NK-92 treated with Interleukin-12 subunit alpha and Interleukin-12 subunit beta, amount 100 ng/mL, for 24 hours (cell line): ENCODE data around the gene NUDC.
"Not testable (repeated sequence)": the region's sequence is repeated elsewhere in the genome, so short reads cannot be mapped to it uniquely, and the experiment has no call there.

ENCODE experiments used
- DNase-seq: peaks from one replicate; lab custom pipeline; 2025; lab: John Stamatoyannopoulos, UW

NUDC gene

DNA sequence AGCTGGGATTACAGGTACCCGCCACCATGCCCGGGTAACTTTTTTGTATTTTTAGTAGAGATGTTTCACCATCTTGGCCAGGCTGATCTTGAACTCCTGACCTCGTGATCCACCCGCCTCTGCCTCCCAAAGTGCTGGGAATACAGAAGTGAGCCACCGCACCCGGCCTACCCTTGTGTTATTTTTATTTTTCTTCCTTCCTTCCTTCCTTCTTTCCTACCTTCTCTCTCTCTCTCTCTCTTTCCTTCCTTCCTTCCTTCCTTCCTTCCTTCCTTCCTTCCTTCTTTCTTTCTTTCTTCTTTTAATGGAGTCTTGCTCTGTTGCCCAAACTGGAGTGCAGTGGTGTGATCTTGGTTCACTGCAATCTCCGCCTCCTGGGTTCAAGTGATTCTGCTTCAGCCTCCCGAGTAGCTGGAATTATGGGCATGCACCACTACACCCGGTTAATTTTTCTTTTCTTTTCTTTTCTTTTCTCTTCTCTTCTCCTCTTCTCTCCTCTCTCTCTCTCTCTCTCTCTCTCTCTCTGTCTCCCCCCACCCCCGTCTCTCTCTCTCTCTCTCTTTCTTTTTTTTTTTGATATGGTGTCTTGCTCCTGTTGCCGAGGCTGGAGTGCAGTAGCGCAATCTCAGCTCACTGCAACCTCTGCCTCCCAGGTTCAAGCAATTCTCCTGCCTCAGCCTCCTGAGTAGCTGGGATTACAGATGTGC is 68.0 kb downstream of the NUDC start:
- not testable (repeated sequence) for DNase-seq

GRCh38 chr1:26991310-26992116 is 70.0 kb downstream of the NUDC start:
- DNase-seq: no peak

DNA sequence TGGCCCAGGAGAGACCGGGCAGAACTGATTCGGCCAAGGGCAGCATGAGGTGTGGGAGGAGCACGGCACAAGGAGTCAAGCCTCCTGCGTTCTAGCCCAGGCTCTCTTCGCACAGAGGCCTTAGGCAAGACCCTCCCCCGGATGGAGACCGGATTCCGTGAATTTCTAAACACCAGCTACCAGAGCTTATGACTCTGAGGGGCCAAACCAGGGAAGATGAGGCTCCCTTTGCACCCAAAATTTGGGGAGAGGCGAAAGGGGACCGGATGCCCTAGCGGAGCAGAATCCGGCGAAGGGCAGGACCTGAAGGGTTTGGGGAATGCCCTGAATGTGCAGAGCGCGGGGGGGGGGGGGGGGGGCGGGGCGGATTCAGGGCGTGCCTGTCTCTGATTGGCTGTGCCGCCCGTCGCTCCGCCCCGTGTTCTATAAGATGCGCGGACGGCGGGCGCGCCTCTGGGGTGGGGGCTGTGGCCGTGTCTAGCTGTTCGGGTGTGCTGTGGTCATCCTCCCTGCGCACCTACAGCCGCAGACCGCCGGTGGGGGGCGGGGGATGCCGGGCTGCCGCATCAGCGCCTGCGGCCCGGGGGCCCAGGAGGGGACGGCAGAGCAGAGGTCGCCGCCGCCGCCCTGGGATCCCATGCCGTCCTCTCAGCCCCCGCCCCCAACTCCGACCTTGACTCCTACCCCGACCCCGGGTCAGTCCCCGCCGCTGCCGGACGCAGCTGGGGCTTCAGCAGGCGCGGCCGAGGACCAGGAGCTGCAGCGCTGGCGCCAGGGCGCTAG is 71.9 kb downstream of the NUDC start, which contains the start of gene TRNP1:
Gene TRNP1 (plus strand): TSS at position 456 of the 783 bp plus-strand sequence. CDS start 95 bp downstream, at position 551.
- DNase-seq: no peak

- no peak for DNase-seq
Measured at GRCh38 chr1:26994020-26994786, 72.7 kb downstream of the NUDC start.

DNA sequence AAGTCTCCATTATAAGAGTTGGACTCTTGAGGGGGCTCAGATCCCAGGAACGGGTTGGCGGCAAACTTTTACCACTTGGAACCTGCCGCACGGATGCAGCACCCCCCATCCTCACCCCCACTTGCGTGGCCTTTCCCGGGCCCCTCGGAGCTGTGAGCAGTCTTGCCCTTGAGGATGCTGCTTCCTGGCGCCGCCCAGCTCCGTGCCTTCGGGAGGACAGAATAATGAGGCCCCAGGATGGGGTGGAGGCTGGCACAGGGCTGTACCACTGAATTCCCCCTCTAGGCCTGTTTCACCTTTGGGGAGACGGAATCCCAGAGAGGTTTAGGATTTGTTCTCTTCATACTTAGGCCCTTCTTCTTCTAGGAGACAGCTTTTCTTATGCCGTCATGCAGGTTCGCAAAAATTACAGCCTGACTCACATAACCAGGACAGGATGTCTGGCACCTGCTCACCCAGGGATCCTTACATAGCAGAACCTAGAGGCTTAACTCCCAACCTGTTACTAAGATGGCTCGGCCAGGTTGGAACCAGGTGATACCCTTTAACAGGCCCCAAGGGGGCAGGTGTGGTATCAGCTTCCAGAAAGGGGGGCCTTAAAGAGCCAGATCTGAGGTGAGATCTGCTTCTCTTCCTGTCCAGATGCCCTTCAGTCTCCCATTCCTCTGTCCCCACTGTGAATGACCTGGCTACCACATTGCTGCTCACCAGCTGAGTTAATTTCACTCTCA is 73.4 kb downstream of the NUDC start:
- no peak for DNase-seq

- no peak for DNase-seq
Measured at GRCh38 chr1:26996024-26996423, 74.5 kb downstream of the NUDC start.
